RWPE1 (cell line): ENCODE results near the gene ZNF740.

Experiments
- CTCF ChIA-PET: fragments of 350-600 bp; sonication (Branson Sonifier 250); formaldehyde crosslinking; extraction: SDS; loops from one replicate; lab custom pipeline; 2021; lab: Yijun Ruan, JAX
- POLR2A ChIA-PET: fragments of 400-600 bp; formaldehyde crosslinking; extraction: SDS; loops from one replicate; lab custom pipeline; 2020; ENCODE audit warnings: antibody characterized with exemption; ENCODE audit not compliant: low non-redundant PET; lab: Yijun Ruan, JAX
- DNase-seq: peaks from one replicate; pipeline ENCODE4 v3.0.0; 2012; ENCODE audit warnings: low spot score
- H3K27ac ChIP-seq: fragments of 450-650 bp; 2 replicates; pipeline ENCODE4 v1.5.1; 2017
- TF ChIP-seq, protein P1 (sequence below): fragments of 450-650 bp; conservative IDR thresholded peaks from 2 replicates; pipeline ENCODE4 v1.5.1; 2017; ENCODE audit warnings: low read depth, mild to moderate bottlenecking

Gene ZNF740

GRCh38 chr12:53179687-53180219 is 769 bp upstream of the ZNF740 start:
- H3K27ac ChIP-seq = peak overlapping the region; percentile 98
- CTCF ChIA-PET = interaction anchor here (0.6 to 1.1 kb wide), 3 partner anchors 54 to 114 kb away, joined by 4 to 6 read pairs (median 5); no protein-coding TSS in a partner anchor
- DNase-seq = no peak
- POLR2A ChIA-PET = no interaction called here
- TF ChIP-seq, protein P1, sequence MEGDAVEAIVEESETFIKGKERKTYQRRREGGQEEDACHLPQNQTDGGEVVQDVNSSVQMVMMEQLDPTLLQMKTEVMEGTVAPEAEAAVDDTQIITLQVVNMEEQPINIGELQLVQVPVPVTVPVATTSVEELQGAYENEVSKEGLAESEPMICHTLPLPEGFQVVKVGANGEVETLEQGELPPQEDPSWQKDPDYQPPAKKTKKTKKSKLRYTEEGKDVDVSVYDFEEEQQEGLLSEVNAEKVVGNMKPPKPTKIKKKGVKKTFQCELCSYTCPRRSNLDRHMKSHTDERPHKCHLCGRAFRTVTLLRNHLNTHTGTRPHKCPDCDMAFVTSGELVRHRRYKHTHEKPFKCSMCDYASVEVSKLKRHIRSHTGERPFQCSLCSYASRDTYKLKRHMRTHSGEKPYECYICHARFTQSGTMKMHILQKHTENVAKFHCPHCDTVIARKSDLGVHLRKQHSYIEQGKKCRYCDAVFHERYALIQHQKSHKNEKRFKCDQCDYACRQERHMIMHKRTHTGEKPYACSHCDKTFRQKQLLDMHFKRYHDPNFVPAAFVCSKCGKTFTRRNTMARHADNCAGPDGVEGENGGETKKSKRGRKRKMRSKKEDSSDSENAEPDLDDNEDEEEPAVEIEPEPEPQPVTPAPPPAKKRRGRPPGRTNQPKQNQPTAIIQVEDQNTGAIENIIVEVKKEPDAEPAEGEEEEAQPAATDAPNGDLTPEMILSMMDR = no peak

DNA sequence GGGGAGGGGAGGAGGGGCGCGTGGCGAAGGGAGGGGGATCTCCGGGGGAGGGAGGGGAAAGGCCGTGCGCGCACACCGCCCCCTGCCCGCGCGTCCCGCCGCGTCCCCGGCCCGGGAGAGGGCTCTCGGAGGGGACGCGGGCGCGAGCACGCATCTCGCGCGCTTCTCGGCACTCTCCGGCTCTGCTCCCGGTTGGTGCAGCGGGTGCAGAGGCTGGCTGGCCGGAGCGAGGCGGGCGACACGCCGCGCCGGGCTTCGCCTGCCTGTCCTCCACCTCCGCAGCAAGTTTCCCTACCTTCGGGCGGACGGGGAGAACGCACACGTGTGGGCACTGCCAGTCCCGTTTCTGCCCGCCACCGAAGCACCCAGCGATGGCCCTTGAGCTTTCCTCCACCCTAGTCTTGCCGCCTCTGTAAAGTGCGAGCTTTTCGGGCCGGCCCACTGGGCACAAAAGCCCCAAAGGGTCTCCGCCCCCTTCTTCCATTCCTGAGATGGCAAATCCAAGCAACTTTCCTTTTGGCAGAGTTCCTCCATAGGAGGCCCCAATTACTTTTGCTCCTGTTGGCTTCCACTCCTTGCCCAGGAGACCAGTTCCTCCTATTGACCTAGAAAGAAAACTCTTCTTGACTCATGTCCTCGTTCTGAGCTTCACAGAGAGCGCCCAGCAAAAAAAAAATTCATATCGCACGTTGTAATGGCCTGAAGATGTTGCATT is 566 bp downstream of the ZNF740 start:
- ChIA-PET CTCF (interaction anchor here (0.9 to 1.0 kb wide), 3 partner anchors 9 to 82 kb away, joined by 4 read pairs; no protein-coding TSS in a partner anchor), POLR2A (no interaction called here)
- DNase-seq = peak; percentile 81
- TF ChIP-seq, protein P1 = no peak
- H3K27ac ChIP-seq = peak overlapping the region; percentile 98

- H3K27ac ChIP-seq = no peak overlapping the region
- no peak for DNase-seq
- TF ChIP-seq, protein P1 = no peak
- CTCF ChIA-PET = interaction anchor here (1.0 kb wide), 1 partner anchor 9 kb away, joined by 4 read pairs; no protein-coding TSS in a partner anchor
- POLR2A ChIA-PET = no interaction called here
These were observed 1.4 kb downstream of the ZNF740 start for GRCh38 chr12:53181935-53182334.

GRCh38 chr12:53182903-53183302 is 2.4 kb downstream of the ZNF740 start:
- TF ChIP-seq, protein P1 = no peak
- POLR2A ChIA-PET = no interaction called here
- CTCF ChIA-PET = interaction anchor here (0.6 kb wide), 1 partner anchor 56 kb away, joined by 4 read pairs; no protein-coding TSS in a partner anchor
- no peak overlapping the region for H3K27ac ChIP-seq
- DNase-seq = no peak

GRCh38 chr12:53184828-53185227 is 4.3 kb downstream of the ZNF740 start:
- CTCF ChIA-PET = no interaction called here
- no peak overlapping the region for H3K27ac ChIP-seq
- TF ChIP-seq, protein P1 = no peak
- POLR2A ChIA-PET = no interaction called here
- DNase-seq = no peak

DNA sequence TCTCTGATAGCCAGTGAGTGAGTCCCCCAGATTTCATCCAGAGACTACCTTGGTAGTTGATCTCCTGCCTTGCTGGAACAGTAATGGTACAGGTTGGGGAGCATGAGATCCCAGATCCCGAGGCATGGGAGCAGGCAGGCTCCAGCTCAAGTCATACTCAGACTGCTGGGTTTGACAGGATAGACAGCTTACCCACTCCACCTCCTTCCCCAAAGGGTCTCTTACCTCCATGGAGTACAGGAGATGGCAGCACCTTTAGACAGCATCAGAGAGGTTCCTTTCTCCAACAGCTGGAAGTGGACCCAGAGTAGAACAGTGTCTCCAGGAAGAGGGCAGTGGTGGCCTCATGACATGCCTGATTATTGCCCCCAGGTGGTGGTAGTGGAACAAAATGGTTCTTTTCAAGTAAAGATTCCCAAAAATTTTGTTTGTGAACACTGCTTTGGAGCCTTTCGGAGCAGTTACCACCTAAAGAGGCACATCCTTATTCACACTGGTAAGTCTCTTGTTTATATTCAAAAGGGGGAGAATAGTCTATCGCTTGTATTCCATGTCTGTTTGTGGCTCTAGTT is 5.1 kb downstream of the ZNF740 start:
- TF ChIP-seq, protein P1 = no peak
- ChIA-PET CTCF (interaction anchor here (0.8 kb wide), 1 partner anchor 13 kb away, joined by 3 read pairs; no protein-coding TSS in a partner anchor), POLR2A (no interaction called here)
- H3K27ac ChIP-seq = no peak overlapping the region
- no peak for DNase-seq
